ENCODE measurements around the gene TGFB2.

TGFB2 gene

DNA sequence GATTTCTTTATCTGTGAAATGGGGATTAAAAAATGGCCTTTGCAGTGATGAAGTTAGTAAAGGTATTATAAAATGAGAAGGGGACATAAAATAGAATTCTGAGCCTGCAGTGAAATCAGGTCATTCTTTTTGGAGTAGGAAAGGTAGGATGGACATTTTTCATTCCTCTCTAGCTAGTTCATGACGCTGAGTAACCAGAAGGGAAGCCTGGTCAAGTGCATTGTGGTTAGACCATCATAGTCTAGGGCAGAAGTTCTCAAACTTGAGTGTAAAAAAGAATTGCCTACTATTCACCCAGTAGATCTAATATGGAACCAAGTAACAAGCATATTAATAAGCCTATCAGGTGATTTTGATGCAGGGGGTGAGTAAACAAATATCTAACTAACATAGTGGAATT lies 50.8 kb downstream of the TGFB2 start:
- no peak for DNase-seq

DNA sequence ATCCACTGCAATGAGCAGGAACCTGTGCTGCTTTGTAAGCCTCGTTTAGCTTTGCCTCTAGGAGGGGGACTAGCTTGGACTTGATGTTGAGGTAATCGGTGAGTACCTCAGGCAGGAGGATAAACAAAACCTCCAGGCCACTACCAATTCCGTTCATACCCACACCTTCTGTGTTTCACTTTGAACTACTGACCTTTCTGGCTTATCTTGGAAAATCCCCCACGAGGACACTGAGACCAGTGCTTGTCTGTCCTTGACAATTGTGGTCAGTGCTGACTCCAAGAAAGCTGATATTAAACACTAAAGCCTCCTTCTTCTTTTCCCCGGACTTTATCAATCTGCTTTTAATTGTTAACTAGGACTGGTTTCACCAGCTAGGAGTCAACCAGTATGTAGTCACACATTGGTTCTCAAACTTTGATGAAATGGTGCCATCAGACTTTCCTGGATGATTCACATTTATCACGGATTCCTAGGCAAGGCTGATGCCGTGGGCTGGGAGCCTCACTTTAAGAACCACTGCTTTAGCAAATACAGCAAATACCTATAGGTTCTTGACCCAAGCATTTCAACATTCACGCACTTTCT lies 52.7 kb downstream of the TGFB2 start:
- no peak for DNase-seq

DNA sequence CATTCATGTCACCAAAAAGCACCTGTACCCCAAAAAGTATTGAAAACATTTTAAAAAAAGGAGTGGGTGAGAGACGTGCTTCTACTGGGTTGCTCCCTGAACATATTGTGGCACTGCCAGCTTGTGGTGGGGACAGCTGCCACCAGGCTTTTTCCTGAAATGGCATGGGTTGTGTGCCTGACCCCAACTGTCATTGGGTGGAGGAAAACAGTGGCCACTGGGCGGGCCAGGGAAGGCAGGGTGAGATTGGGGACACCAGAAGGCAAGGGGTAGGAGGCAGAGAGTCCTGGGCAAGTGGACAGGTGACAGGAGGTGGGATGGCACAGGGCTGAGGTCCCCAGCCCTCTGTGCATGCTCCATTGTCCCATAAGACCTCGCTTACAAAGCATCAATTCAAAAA lies 55.5 kb downstream of the TGFB2 start:
- DNase-seq, result no peak

DNA sequence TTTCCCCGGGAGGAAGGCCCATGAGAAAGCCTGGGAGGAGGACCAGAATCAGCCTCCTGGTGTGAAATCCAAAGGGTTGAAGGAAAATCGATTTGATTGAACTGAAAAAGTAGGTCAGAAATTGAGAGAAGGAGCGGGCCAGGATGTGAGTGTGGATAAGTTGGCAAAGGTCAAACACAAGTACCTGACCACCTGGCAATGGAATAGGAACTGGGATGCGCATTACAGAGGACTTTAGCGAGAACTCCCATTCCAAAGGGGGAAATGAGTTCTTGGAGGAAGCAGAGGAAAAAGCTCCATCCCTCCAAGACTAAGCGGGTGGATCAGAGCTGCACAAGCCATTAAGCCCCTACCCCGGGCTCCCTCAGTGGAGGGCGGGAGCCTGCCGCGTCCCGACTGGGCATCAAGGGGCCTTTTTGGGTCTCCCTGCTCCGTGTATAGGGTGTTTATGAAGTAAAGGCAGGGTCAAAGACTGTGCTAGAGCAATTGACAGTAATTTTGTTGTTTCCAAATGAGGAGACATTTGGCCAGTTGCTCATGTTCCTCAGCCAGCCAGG lies 56.4 kb downstream of the TGFB2 start:
- DNase-seq, result no peak

DNA sequence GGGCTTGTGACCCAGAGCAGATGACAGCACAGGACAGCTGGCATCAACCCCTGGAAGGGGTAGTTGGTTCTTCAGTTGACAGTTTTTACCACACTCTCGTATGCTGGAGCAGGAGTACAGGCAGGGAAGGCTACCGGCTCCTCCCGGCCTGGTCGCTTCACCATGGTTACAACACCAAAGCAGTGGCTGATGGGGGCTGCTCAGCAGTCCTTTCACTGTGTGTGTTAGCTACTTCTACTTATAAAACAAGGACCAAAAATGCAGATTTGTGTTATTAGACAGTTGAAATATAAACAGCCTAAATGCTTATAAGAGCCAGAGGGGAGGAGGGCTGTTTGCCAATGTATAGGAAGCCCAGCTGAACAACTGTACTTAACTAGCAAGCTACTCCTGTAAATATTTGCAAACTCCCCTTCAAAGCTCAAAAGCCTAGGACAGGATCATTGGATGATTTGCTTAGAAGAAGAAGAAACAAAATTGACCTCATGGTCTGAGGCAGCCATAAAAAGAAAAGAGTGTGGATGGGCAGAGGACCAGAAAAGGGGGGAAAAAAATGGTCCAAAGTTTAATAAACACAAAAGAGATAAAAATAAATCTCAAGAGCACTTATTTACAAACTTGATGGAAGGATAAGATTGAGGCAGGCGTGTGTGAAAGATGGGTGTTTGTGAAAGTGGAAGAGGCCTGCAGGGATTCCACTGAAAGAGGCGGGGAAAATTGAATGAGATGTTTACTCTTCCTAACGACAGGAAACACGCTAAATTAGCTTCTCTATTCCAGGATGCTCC lies 57.1 kb downstream of the TGFB2 start:
- no peak for DNase-seq

DNA sequence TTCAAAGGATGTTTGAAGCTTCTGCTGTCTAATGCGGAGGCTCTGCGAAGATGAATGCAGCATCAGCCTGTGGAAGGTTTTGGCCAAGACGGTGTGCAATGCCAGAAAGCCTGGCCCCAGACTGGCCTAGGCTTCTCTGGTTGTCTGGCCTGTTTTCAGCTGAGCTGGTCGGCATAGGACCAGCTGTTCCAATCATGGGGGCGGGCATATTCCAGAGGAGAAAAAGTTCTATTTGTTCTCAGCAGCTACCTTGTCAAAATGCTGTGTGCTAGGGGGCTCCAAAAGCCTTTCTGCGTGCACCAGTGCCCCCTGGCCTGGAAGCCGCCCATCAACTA lies 57.6 kb downstream of the TGFB2 start:
- DNase-seq, result no peak

DNA sequence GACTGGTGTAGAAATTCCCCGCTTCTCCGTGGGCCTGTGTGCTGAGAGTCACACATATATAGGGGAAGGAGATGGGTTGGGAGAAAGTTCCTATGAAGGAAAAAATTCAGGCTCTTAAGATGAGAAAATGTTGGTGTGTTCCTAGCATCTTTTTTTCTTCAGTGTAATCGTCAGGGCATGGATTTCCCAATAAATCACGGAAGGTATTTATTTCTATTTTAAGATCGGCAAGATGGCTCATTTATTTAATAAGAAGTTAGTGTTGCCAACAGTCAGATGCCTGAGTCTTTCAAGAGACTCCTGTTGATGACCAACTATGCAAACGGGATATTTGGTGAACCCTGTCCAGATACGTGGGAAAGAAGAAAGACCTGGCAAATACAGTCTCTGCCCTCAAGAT lies 58.2 kb downstream of the TGFB2 start:
- DNase-seq, result no peak

DNA sequence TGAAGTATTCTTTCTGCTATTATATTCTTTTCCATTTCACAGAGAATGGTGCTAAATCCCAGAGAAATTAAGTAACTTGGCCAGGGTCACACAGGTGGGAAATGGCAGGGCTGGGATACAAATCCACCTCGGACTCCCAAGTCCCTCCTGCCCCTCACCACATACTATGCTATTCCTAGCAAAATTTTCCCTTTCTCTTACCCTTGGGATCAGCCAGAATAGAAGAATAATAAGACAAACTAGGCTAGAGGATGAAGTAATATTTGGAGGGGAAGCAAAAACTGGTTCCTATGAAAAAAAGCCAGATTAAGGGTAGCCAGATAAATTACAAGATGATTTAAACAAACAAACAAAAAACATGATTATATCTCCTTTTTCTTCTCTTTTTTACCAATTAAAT lies 62.5 kb downstream of the TGFB2 start:
- no peak for DNase-seq

DNA sequence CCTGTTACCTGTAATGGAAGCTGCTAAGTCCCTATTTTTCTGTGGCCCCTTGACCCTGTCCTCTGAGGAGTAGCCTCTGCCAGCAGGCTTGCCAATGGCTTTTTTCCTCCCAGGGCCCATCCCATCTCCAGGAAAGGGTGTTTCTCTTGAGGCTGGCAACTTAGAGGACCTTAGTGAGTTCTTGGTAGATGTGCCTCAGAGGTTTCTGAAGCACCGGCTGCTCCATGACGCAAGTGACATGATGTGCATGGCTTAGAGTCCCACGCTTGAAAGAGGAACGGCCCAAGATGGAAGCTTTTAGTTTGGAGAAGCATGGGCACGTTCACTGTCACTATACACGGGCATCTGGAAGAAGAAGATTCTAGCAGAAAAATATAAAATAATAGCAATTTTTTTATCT lies 63.0 kb downstream of the TGFB2 start:
- no peak for DNase-seq

DNA sequence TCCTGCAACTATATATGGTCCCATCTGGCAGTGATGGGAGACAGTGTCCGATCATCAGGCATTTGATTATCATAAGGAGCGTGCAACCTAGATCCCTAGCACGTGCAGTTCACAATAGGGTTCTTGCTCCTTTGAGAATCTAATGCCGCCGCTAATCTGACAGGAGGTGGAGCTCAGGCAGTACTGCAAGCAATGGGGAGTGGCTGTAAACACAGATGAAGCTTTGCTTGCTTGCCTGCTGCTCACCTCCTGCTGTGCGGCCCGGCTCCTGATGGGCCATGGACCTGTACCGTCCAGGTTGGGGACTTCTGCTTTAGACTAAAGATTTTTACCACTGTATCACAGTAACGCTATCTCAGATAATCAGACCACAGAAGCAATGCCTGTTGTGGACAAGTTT lies 63.8 kb downstream of the TGFB2 start:
- DNase-seq, result no peak

DNA sequence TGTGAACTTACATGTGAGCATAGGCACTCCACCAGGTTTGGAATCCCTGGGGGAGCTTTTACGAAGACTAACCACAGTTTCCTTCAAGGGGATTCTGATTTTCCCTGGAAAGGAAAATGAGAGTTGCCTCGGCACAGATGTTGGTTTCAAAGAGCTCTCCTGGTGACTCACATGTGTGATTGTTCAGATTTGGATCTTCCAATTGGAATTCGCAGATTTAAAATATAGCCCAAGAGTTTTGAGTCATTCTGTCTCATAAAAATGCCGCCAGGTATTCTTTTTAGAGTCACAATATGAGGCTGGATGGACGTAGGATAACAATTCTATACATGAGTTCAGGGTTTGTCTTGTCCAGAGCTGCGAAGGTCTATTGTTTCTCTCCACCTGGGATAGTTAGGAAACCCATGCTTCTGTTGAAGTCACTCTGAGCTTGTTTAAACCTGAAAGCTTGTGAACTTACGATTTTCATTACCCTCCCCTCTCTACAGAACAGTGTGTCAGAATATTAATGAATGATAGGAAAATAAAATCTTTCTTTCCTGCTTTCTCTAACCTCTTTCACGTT lies 64.9 kb downstream of the TGFB2 start:
- no peak for DNase-seq

DNA sequence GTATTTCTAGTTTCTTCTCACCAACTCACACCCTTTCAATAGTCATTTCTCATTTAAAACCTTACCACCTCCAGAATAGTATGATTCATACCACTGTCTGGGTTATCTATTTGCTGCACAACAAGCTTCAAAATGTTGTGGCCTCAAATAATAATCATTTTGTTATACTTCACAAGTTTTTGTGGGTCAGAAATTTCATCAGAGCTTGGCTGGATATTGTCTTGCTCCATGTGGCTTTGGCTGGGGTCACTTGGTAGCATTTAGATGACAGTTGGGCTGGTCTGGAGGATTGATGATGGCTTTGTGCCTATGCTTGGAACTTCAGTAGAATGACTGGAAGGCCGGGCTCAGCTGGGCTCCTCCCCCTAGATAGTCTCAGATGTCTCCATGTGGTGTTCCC lies 66.0 kb downstream of the TGFB2 start:
- DNase-seq, result no peak

DNA sequence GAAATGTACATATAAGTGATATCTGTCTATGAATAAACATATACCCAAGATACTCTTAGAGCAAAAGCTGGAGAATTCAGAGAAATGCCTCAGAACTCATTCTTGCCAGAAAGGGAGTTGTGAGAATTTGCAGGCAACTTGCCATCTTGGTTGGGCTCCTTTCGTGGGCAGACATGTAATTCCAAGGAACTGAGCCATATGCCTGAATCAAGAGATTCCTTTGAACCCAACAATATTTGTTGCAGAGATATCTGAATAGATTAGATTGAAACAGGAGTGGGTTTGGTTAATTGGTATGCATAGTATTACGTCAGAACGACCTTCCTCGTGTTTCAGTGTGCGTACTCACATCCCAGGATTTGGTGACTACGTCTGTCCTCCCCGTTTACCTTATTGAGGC lies 67.0 kb downstream of the TGFB2 start:
- DNase-seq, result no peak

DNA sequence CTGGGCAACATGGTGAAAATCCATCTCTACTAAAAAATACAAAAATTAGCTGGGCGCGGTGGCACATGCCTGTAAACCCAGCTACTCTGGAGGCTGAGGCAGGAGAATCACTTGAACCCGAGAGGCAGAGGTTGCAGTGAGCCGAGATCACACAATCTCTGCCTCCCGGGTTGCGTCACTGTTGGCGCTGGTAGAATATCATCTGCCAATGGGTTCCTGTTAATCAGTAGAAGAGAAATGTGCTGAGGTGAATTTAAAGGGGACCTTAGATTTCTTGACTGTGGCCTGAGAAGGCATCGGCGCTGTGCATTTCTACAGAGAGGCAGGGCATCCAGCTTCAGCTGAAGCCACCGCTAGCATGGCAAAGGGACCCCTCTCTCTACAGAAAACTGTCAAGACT lies 68.0 kb downstream of the TGFB2 start:
- DNase-seq, result no peak

DNA sequence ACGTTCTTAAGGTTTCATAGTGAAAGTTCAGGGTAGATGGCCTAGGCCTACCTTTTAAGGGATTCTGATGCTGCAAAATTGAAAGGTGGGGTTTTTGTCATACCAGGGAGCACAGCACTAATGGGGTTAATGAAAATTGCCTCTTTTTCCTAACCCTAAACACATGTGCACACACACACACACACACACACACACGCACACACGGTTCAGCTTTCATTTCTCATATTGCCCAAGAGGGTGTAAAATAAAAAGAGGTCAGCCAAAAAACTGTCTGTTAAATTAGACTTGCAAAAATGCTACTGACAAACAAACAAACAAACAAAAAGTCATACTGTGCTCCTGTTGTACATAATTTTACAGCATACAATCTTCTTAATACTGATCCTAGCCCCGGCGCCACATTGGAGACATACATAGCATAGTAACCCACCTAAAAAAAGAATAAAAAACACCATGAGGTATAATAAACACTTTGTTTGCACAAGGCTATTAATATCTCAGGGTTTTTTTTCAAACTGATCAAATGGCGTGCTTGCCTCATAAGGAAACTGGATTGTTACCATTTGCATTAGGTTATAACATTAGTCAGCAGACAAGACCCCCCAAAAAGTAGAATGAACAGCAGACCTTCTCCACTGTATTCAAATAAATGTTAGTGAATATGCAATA lies 69.1 kb downstream of the TGFB2 start:
- no peak for DNase-seq

DNA sequence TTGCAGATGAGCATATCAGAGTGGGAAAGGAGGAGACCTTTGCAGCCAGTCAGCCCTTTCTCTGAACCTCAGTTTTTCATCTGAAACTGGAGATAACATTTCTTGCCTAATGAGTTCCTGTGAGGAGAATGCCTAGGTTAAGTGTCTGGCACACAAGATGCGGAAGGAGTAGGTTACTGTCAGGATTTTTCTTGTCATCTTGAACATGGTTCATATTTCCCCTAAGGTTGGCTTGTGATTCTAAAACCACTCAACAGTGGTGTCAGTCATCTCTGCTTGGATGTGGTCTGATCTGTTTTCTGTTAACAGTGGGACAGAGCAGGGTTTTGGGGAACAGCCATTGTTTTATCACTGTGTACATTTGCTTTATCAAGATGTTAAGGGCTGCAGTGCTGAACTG lies 70.6 kb downstream of the TGFB2 start:
- no peak for DNase-seq

DNA sequence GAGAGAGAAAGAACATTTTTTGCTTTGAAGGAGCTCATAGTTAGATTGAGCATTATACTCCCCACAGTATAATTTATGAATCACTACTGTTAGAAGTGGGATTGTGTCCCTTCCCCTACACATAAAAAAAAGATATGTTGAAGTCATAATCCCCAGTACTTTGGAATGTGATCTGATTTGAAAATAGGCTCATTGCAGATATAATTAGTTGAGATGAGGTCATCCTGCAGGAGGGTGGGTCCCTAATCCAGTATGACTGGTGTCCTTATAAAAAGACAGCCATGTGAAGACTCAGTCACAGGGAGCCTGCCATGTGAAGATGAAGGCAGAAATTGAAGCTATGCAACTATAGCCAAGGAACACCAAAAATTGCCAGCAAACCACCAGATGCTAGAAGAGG lies 76.4 kb downstream of the TGFB2 start:
- DNase-seq, result no peak

DNA sequence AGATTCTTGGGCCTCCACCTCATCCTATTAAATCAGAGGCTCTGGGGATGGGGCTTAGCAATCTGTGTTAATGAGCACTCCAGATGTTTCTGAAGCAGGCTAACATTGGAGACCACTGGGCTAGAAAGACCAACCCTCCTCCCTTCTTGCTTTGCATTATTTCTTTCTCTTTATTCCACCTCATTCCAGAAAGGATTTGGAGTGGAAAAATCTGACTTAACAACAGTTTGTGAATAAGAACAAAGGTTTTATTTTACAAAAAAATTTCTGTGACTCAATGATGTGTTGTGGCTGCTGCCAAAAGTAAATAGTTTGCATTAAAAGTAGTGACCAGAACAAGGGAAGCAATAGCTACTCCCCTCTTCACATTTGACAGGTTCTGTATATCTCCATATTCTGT lies 79.4 kb downstream of the TGFB2 start:
- no peak for DNase-seq

DNA sequence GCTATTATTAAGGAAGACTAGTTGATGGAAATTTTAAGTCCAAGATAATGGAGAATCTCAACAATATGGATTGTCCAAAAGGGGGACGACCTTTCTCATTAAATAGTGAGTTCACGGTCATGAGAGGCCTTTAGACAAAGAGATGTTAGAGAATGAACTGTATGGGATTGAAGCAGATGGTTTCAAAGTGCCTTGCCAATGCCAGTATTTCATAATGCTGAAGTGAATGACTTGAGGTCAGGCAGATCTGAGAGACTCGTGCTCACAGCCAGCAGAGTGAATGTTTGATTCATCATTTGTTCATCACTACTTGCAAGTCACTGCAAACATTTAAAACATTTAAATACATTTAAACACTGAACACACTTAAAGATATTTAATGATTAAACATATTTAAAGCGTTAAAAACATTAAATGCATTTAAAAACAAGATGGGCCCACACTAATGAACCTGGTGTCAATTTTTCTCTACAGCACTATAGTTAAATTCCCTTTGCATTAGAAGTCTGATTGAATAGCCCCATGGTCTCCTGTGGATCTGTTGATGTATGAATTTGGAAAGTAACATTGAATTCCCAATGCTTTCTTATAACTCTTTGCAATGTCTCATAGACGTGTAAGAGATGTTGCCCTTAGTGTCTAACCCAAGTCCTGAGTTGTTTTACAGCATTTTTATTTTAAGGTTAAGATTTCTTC lies 80.7 kb downstream of the TGFB2 start:
- no peak for DNase-seq

DNA sequence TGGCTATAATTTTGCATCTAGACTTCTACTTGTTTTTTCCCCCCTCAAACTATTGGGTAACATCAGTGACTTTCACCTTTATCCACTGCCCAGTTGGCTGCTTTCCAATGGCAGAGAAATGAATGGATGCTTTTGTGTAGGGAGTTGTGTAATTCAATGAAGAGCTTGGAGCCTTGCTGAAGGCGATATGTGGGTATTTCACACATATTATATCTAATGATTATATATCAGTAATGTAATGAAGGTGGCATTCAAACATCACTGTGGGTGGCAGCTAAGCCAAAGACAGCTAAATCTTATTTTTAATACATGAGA lies 81.2 kb downstream of the TGFB2 start:
- no peak for DNase-seq

DNA sequence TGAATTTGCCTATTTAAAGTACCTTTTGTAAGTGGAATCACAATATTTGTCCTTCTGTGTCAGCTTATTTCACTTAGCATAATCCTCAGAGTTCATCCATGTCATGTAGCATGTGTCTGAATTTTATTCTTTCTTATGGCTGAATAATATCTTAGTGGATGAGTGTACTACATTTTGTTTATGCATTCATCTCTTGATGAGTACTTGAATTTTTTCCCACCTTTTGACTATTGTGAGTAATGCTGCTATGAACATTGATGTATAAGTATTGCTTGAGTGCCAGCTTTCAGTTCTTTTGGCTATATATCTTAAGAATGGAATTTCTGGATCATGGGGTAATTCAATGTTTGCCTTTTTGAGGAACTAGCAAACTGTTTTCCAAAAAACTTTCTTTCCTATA lies 84.2 kb downstream of the TGFB2 start:
- no peak for DNase-seq

DNA sequence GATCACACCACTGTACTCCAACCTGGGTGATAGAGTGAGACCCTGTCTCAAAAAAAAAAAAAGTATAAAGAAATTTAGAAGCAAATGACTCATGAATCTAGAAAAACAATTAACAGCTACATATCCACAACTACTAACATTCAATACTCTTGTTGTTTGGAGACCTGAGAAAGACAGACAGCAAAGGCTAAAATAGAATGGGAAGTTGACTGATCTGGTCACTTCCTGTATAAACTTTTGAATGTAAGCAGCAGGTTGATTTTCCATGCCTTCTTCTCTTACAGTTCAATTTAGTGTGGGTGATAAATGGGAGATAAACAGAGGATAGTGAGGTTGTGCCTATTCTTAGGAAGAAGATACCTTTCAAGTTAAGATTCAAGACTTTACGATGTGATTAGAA lies 85.2 kb downstream of the TGFB2 start:
- DNase-seq, result no peak

DNA sequence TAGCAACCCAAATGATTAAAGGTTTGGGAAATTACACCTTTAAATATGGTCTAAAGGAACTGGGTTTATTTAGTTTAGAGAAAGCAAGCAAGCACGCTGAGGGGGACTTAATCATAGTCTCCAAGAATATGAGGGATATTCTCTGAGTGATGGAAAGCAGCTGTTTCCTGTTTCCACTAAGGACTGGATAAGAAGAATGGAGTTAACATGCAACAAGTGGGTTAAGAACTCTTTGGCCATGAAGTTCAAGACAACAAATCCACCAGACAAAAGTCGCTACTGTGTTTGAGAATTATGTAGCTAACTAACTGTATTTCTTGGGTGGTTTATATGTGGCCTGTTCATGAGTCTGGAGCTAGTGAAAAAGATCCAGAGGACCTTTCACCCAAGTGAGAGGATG lies 85.7 kb downstream of the TGFB2 start:
- DNase-seq, result no peak

DNA sequence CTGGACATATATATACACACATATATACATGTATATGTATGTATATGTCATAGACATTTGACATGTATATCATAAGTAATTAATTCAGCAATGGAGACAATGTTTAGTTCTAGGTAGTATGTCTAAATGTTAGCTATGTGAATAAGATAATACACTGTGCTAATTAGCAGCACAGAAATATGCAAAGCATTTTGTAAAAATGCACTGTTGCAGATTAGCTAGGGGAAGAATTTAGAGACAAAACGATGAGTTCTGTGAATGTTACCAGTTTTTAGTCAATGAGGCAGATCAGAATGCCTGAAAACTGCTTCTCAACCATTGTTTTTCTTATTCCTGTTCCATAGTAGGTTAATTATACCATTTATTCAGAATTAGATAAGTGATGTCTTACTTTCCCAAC lies 86.3 kb downstream of the TGFB2 start:
- no peak for DNase-seq
